Activated CD4-positive, alpha-beta T cell treated with anti-CD3 and anti-CD28 coated beads for 24 hours (primary cell): ENCODE data around the gene CFAP65.

Experiments used
- DNase-seq, 2 donors: peaks; one replicate each; pipeline ENCODE4 v3.0.0-alpha.2; 2020; ENCODE audit warnings: low read depth in 2 of 2

Gene CFAP65

GRCh38 chr2:219030177-219030940 lies 11.0 kb downstream of the CFAP65 start:
- no peak for DNase-seq

GRCh38 chr2:219029829-219030165 lies 11.5 kb downstream of the CFAP65 start:
- peak; percentile 57 to 71 for DNase-seq

- no peak for DNase-seq
Measured at GRCh38 chr2:219028996-219029828, 12.1 kb downstream of the CFAP65 start.

GRCh38 chr2:219028141-219028540 lies 13.2 kb downstream of the CFAP65 start:
- no peak for DNase-seq

- DNase-seq = no peak
Measured at GRCh38 chr2:219027511-219028055, 13.7 kb downstream of the CFAP65 start.

GRCh38 chr2:219026946-219027345 lies 14.4 kb downstream of the CFAP65 start:
- no peak for DNase-seq

- DNase-seq = no peak
Measured at GRCh38 chr2:219025637-219026585, 15.4 kb downstream of the CFAP65 start.

- DNase-seq = no peak
Measured at GRCh38 chr2:219024059-219024458, 17.3 kb downstream of the CFAP65 start.

- no peak for DNase-seq
Measured at GRCh38 chr2:219023045-219023605, 18.2 kb downstream of the CFAP65 start.

GRCh38 chr2:219022616-219023015 lies 18.7 kb downstream of the CFAP65 start:
- no peak for DNase-seq

- DNase-seq = no peak
Measured at GRCh38 chr2:219022041-219022440, 19.3 kb downstream of the CFAP65 start.

- DNase-seq = no peak
Measured at GRCh38 chr2:219021591-219021990, 19.7 kb downstream of the CFAP65 start.

- DNase-seq = no peak
Measured at GRCh38 chr2:219020604-219021365, 20.5 kb downstream of the CFAP65 start.

- no peak for DNase-seq
Measured at GRCh38 chr2:219019436-219019835, 21.9 kb downstream of the CFAP65 start.

GRCh38 chr2:219018726-219019125 lies 22.6 kb downstream of the CFAP65 start:
- DNase-seq = no peak

GRCh38 chr2:219018286-219018685 lies 23.0 kb downstream of the CFAP65 start:
- no peak for DNase-seq

GRCh38 chr2:219017201-219017931 lies 23.9 kb downstream of the CFAP65 start:
- no peak for DNase-seq

- no peak for DNase-seq
Measured at GRCh38 chr2:219016721-219017120, 24.6 kb downstream of the CFAP65 start.

GRCh38 chr2:219010873-219011272 lies 30.4 kb downstream of the CFAP65 start:
- DNase-seq = no peak
